GM12878 (cell line): ENCODE results near the gene AGAP1. TPM values are rescaled to one million over a fixed set of nuclear protein-coding genes. Genes with fewer than 3 reads are reported as not detected.

Experiments
- ATAC-seq: fragments of 200-7000 bp; cut with Tn5 transposase; 3 replicates; pipeline ENCODE4 v1.9.1; 2020; ENCODE audit warnings: mild to moderate bottlenecking, moderate library complexity
- BruUV-seq: library from RNA; stranded (reverse); fragments of 400-500 nt; replicated peaks from 2 replicates; lab custom pipeline; 2021; lab: Mats Ljungman, UMichigan
- CTCF ChIA-PET: fragments of 300-600 bp; sonication (Branson Sonifier 250); formaldehyde crosslinking; extraction: SDS; loops from one replicate; lab custom pipeline; 2021; ENCODE audit warnings: inconsistent platforms; lab: Yijun Ruan, JAX
- POLR2A ChIA-PET: fragments of 350-600 bp; formaldehyde crosslinking; extraction: SDS; loops from one replicate; lab custom pipeline; 2021; ENCODE audit warnings: inconsistent platforms; lab: Charles Lee
- RAD21 ChIA-PET: fragments of 300-600 bp; sonication (Branson Sonifier 250); formaldehyde crosslinking; loops from one replicate; lab custom pipeline; 2023; ENCODE audit warnings: antibody characterized with exemption; ENCODE audit not compliant: unreplicated experiment; lab: Charles Lee
- SMC1A ChIA-PET: fragments of 300-600 bp; sonication (Branson Sonifier 250); formaldehyde crosslinking; loops from one replicate; lab custom pipeline; 2023; ENCODE audit not compliant: unreplicated experiment, uncharacterized antibody; lab: Charles Lee
- DNase-seq: peaks from one replicate; pipeline ENCODE4 v3.0.0-alpha.2; 2011; ENCODE audit warnings: low read depth, low spot score
- FAIRE-seq: peaks from 3 replicates; lab custom pipeline; 2011; peaks lifted over from hg19 to GRCh38; lab: Jason Lieb, UNC
- H2AFZ ChIP-seq: 2 replicates; pipeline ENCODE4 v1.6.0; 2011; ENCODE audit warnings: low read depth, low read length, control low read depth; ENCODE audit not compliant: control insufficient read depth
- H3K27ac ChIP-seq: 2 replicates; pipeline ENCODE4 v1.5.1; 2011; ENCODE audit warnings: control low read depth; ENCODE audit not compliant: control insufficient read depth, insufficient read depth
- H3K27me3 ChIP-seq, 2 experiments: replicated peaks in 1 of 2; 2 replicates each; pipeline versions ENCODE4 v1.6.0 to v1.6.1; 2011; ENCODE audit warnings: low read length in 1 of 2; ENCODE audit not compliant: control insufficient read depth in 2 of 2, insufficient read depth in 2 of 2
- H3K36me3 ChIP-seq, 2 experiments: 2 replicates each; pipeline ENCODE4 v1.5.1; 2011; ENCODE audit warnings: low read length in 1 of 2; ENCODE audit not compliant: control insufficient read depth in 2 of 2, insufficient read depth in 2 of 2
- H3K4me1 ChIP-seq: 2 replicates; pipeline ENCODE4 v1.6.1; 2011; ENCODE audit warnings: mild to moderate bottlenecking, low read length, moderate library complexity, mixed read lengths; ENCODE audit not compliant: control insufficient read depth, insufficient read depth
- H3K4me2 ChIP-seq: 2 replicates; pipeline ENCODE4 v1.6.0; 2011; ENCODE audit warnings: control low read depth; ENCODE audit not compliant: control insufficient read depth, insufficient read depth
- H3K4me3 ChIP-seq: fragments of 200-600 bp; sonication (generic); 2 replicates; pipeline ENCODE4 v1.5.1; 2016
- H3K79me2 ChIP-seq: 2 replicates; pipeline ENCODE4 v1.6.0; 2011; ENCODE audit warnings: low read length; ENCODE audit not compliant: control insufficient read depth, insufficient read depth
- H3K9ac ChIP-seq: 2 replicates; pipeline ENCODE4 v1.8.0; 2011; ENCODE audit warnings: low read length, control low read depth, mixed read lengths; ENCODE audit not compliant: control insufficient read depth, insufficient read depth
- H3K9me3 ChIP-seq: replicated peaks from 3 replicates; pipeline ENCODE4 v1.5.1; 2011; ENCODE audit warnings: mild to moderate bottlenecking, low read length; ENCODE audit not compliant: control insufficient read depth, insufficient read depth
- H4K20me1 ChIP-seq: 2 replicates; pipeline ENCODE4 v1.6.0; 2011; ENCODE audit not compliant: control insufficient read depth, insufficient read depth
- ATF3 ChIP-seq: IDR thresholded peaks from 2 replicates; pipeline ENCODE4 v1.6.1; 2011; ENCODE audit warnings: low read depth, mild to moderate bottlenecking, low read length, moderate library complexity, borderline replicate concordance; ENCODE audit errors: extremely low read depth
- BCLAF1 ChIP-seq: fragments of 450-650 bp; IDR thresholded peaks from 2 replicates; pipeline ENCODE4 v1.6.1; 2017; ENCODE audit warnings: antibody characterized with exemption, mild to moderate bottlenecking, moderate library complexity
- CREB1 ChIP-seq: IDR thresholded peaks from 2 replicates; pipeline ENCODE4 v1.6.1; 2012; ENCODE audit warnings: low read depth, mild to moderate bottlenecking, inconsistent platforms
- GATAD2B ChIP-seq: fragments of 450-650 bp; conservative IDR thresholded peaks from 2 replicates; pipeline ENCODE4 v1.6.1; 2017; ENCODE audit warnings: low read depth, mild to moderate bottlenecking, moderate library complexity
- IKZF1 ChIP-seq: fragments of 450-650 bp; conservative IDR thresholded peaks from 2 replicates; pipeline ENCODE4 v1.6.1; 2017; ENCODE audit warnings: antibody characterized with exemption, mild to moderate bottlenecking
- KDM1A ChIP-seq: fragments of 200-600 bp; sonication (generic); IDR thresholded peaks from 2 replicates; pipeline ENCODE4 v1.6.1; 2016; ENCODE audit warnings: borderline replicate concordance
- MEF2B ChIP-seq: fragments of 450-650 bp; IDR thresholded peaks from 2 replicates; pipeline ENCODE4 v1.6.1; 2018; ENCODE audit warnings: mild to moderate bottlenecking, moderate library complexity; ENCODE audit not compliant: partially characterized antibody, poor library complexity, severe bottlenecking
- SMC3 ChIP-seq: IDR thresholded peaks from 2 replicates; pipeline ENCODE4 v1.6.1; 2011; ENCODE audit warnings: low read length, improper control_type of control experiment, borderline replicate concordance
- ZBED1 ChIP-seq: IDR thresholded peaks from 2 replicates; pipeline ENCODE4 v1.6.1; 2016; ENCODE audit warnings: borderline replicate concordance
- ZBTB11 ChIP-seq: fragments of 450-650 bp; formaldehyde crosslinking; IDR thresholded peaks from 2 replicates; pipeline ENCODE4 v1.5.0; 2022; ENCODE audit warnings: mild to moderate bottlenecking, missing genetic modification characterization
- ZBTB40 ChIP-seq: fragments of 450-650 bp; IDR thresholded peaks from 2 replicates; pipeline ENCODE4 v1.6.1; 2016; ENCODE audit warnings: mild to moderate bottlenecking, moderate library complexity, borderline replicate concordance
- ZNF274 ChIP-seq: IDR thresholded peaks from one replicate; pipeline ENCODE4 v1.8.0; 2011; ENCODE audit not compliant: insufficient read length, insufficient read depth
- WGBS: methylation state at CpG from one replicate; pipeline ENCODE4 v1.1.6; 2016; ENCODE audit warnings: low lambda C conversion rate; ENCODE audit not compliant: insufficient replicate concordance, insufficient coverage; ENCODE audit errors: missing lambda C conversion rate; 5-methylcytosine and 5-hydroxymethylcytosine counted together
- in situ Hi-C: fragments of 300-500 bp; cut with MboI; formaldehyde crosslinking; loops from 9 replicates; pipeline ENCODE4 v1.14.3; 2018; ENCODE audit warnings: mixed read lengths
- intact Hi-C: fragments of 100-400 bp; cut with micrococcal nuclease; formaldehyde crosslinking; loops from one replicate; pipeline ENCODE4 v1.14.2; 2022; ENCODE audit not compliant: unreplicated experiment
- polyA plus RNA-seq, 11 experiments: library from polyadenylated mRNA; depleted of rRNA in 4 of 11; unstranded in 6 of 11; stranded (reverse) in 5 of 11; fragments of >200 nt; fragmentation: Nextera tagmentation in 4 of 11; fragmentation: Illumina TruSeq in 1 of 11; extraction: Ambion mirVana in 4 of 11; extraction: Trizol in 1 of 11; gene quantifications; 1 replicate in 1 of 11; 2 replicates in 10 of 11; pipeline versions ENCODE4 v1.2.1 to v1.2.3, GENCODE V29; 2011 to 2016; ENCODE audit warnings: inconsistent platforms in 2 of 11, missing spikeins in 2 of 11, low read depth in 1 of 11
- total RNA-seq, 4 experiments: library from RNA; depleted of rRNA in 3 of 4; stranded (reverse); fragments of >200 nt in 3 of 4; fragmentation: Illumina TruSeq in 1 of 4; extraction: Trizol in 1 of 4; gene quantifications; 2 replicates each; pipeline versions ENCODE4 v1.2.1 to v1.2.3, GENCODE V29; 2013 to 2021

Gene AGAP1
- total and polyA plus RNA-seq, 10 of the 15 experiments (the other 5 are each of a cell fraction or from before 2014, with no cell fraction given) = 0.05 to 0.15 (median 0.06) TPM; not detected in 7

- TF ChIP-seq BCLAF1 (no peak), SMC3 (no peak), MEF2B (no peak), ZBED1 (no peak), IKZF1 (no peak)
Measured at GRCh38 chr2:235951982-235952381, 458.1 kb downstream of the AGAP1 start (continued).

GRCh38 chr2:235952714-235953113 lies 458.9 kb downstream of the AGAP1 start:
- 28% methylated on average over 10 of the region's 10 CpGs for WGBS
- H3K9me3 ChIP-seq = no peaks in the 10 kb centered on the region
- ChIA-PET RAD21 (no interaction called here), CTCF (interaction anchor here (0.6 kb wide), 1 partner anchor 116 kb away, joined by 3 read pairs; no protein-coding TSS in a partner anchor), SMC1A (no interaction called here), POLR2A (no interaction called here)
- no TSS peak for BruUV-seq
- no peaks in the 10 kb centered on the region for H3K79me2 ChIP-seq
- no peaks in the 10 kb centered on the region for H3K36me3 ChIP-seq
- H3K4me2 ChIP-seq = no peak overlapping the region
- DNase-seq (no peak), ATAC-seq (no peak), FAIRE-seq (no peak)
- H4K20me1 ChIP-seq = no peaks in the 10 kb centered on the region
- no peak overlapping the region for H3K27ac ChIP-seq
- H3K4me3 ChIP-seq = no peak overlapping the region
- no peak overlapping the region for H2AFZ ChIP-seq
- H3K4me1 ChIP-seq = no peaks in the 10 kb centered on the region
- in situ Hi-C loops (no loop called here), intact Hi-C loops (no loop called here)
- no peaks in the 10 kb centered on the region; a peak in 2 of 4 replicates for H3K27me3 ChIP-seq
- H3K9ac ChIP-seq = no peak overlapping the region
- TF ChIP-seq CREB1 (no peak), ZBTB40 (no peak), GATAD2B (no peak), ZNF274 (no peak), ATF3 (no peak), KDM1A (no peak), ZBTB11 (CRISPR knock-in tag) (no peak)
